Activated CD8-positive, alpha-beta T cell treated with anti-CD3 and anti-CD28 coated beads, Interleukin-2, amount 10 ng/mL, durations not matched to agents 7 days and 5 days (primary cell): Measurements from ENCODE around the gene TBC1D5. TPM values are rescaled to one million over a fixed set of nuclear protein-coding genes. Genes with fewer than 3 reads are reported as not detected.

Experiments
- ATAC-seq: fragments of 150-1000 bp; cut with Tn5 transposase; one replicate; pipeline ENCODE4 v1.10.0; 2021; ENCODE audit warnings: moderate library complexity
- CTCF ChIA-PET: fragments of 350-600 bp; sonication (Branson Sonifier 250); formaldehyde crosslinking; loops from one replicate; lab custom pipeline; 2021; ENCODE audit warnings: antibody characterized with exemption; lab: Charles Lee
- POLR2A ChIA-PET: fragments of 350-600 bp; sonication (Branson Sonifier 250); formaldehyde crosslinking; loops from one replicate; lab custom pipeline; 2021; ENCODE audit warnings: antibody characterized with exemption; lab: Charles Lee
- DNase-seq: peaks from one replicate; pipeline ENCODE4 v3.0.0-alpha.2; 2020
- H3K27ac Mint-ChIP-seq: one replicate; pipeline ENCODE4 v1.8.0; 2021; ENCODE audit warnings: mild to moderate bottlenecking, mixed read lengths
- H3K27me3 Mint-ChIP-seq: one replicate; pipeline ENCODE4 v1.8.0; 2021; ENCODE audit warnings: low read depth, mixed read lengths
- H3K36me3 Mint-ChIP-seq: one replicate; pipeline ENCODE4 v1.8.0; 2021; ENCODE audit warnings: low read depth, mixed read lengths
- H3K4me1 Mint-ChIP-seq: one replicate; pipeline ENCODE4 v1.8.0; 2021; ENCODE audit warnings: low read depth, mixed read lengths
- H3K4me3 Mint-ChIP-seq: one replicate; pipeline ENCODE4 v1.8.0; 2021; ENCODE audit warnings: mild to moderate bottlenecking, mixed read lengths
- H3K9me3 Mint-ChIP-seq: one replicate; pipeline ENCODE4 v1.8.0; 2022; ENCODE audit warnings: mixed read lengths; ENCODE audit not compliant: insufficient read depth
- total RNA-seq, 2 experiments: library from RNA; stranded (reverse); gene quantifications; one replicate each; pipeline ENCODE4 v1.2.3, GENCODE V29; 2021

Gene TBC1D5
- total RNA-seq, 2 experiments from 2014 or later = 51.2 to 52.8 TPM

GRCh38 chr3:17258823-17259436 is 483.5 kb downstream of the TBC1D5 start:
- Mint-ChIP-seq H3K27me3 (no peaks in the 10 kb centered on the region), H3K36me3 (peaks cover 3% of the 10 kb centered on the region), H3K4me1 (no peaks in the 10 kb centered on the region), H3K4me3 (no peak overlapping the region), H3K9me3 (no peaks in the 10 kb centered on the region), H3K27ac (no peak overlapping the region)
- POLR2A ChIA-PET = interaction anchor here (0.6 to 0.7 kb wide), 2 partner anchors 45 to 76 kb away, joined by 3 read pairs; no protein-coding TSS in a partner anchor
- no peak for ATAC-seq
- CTCF ChIA-PET = interaction anchor here (1.0 to 2.2 kb wide), 8 partner anchors 150 to 658 kb away, joined by 3 to 11 read pairs (median 4); no protein-coding TSS in a partner anchor
- peak; percentile 46 for DNase-seq

GRCh38 chr3:17257269-17257668 is 485.2 kb downstream of the TBC1D5 start:
- H3K27me3 Mint-ChIP-seq = no peaks in the 10 kb centered on the region
- CTCF ChIA-PET = interaction anchor here (1.9 to 2.2 kb wide), 2 partner anchors 18 to 156 kb away, joined by 5 to 11 read pairs; no protein-coding TSS in a partner anchor

GRCh38 chr3:17243621-17244020 is 498.8 kb downstream of the TBC1D5 start:
- H3K9me3 Mint-ChIP-seq = no peaks in the 10 kb centered on the region
- ChIA-PET CTCF (interaction anchor here (0.6 kb wide), 1 partner anchor 357 kb away, joined by 3 read pairs; no protein-coding TSS in a partner anchor), POLR2A (no interaction called here)
- H3K27me3 Mint-ChIP-seq = no peaks in the 10 kb centered on the region
- H3K4me3 Mint-ChIP-seq = no peak overlapping the region
- ATAC-seq (no peak), DNase-seq (no peak)
- peaks cover 2% of the 10 kb centered on the region for H3K36me3 Mint-ChIP-seq
- no peak overlapping the region for H3K27ac Mint-ChIP-seq
- H3K4me1 Mint-ChIP-seq = no peaks in the 10 kb centered on the region

More at GRCh38 chr3:17257269-17257668, 485.2 kb downstream of the TBC1D5 start:
- Mint-ChIP-seq H3K27ac (no peak overlapping the region), H3K4me3 (no peak overlapping the region), H3K9me3 (no peaks in the 10 kb centered on the region), H3K36me3 (peaks cover 3% of the 10 kb centered on the region), H3K4me1 (no peaks in the 10 kb centered on the region)
- POLR2A ChIA-PET = no interaction called here
- ATAC-seq (no peak), DNase-seq (no peak)

GRCh38 chr3:17239417-17239816 is 503.0 kb downstream of the TBC1D5 start:
- POLR2A ChIA-PET = no interaction called here
- ATAC-seq (no peak), DNase-seq (no peak)
- Mint-ChIP-seq H3K4me3 (no peak overlapping the region), H3K27me3 (no peaks in the 10 kb centered on the region), H3K36me3 (no peaks in the 10 kb centered on the region), H3K4me1 (peaks cover 11% of the 10 kb centered on the region), H3K9me3 (no peaks in the 10 kb centered on the region), H3K27ac (no peak overlapping the region)
- CTCF ChIA-PET = interaction anchor here (1.1 to 2.0 kb wide), 3 partner anchors 10 to 174 kb away, joined by 3 to 5 read pairs (median 5); no protein-coding TSS in a partner anchor

- H3K27ac Mint-ChIP-seq = no peak overlapping the region
- no peak for DNase-seq
- H3K4me3 Mint-ChIP-seq = no peak overlapping the region
- H3K27me3 Mint-ChIP-seq = no peaks in the 10 kb centered on the region
- ATAC-seq = no peak
- H3K36me3 Mint-ChIP-seq = no peaks in the 10 kb centered on the region
- H3K4me1 Mint-ChIP-seq = peaks cover 21% of the 10 kb centered on the region
- CTCF ChIA-PET = interaction anchor here (1.4 kb wide), 1 partner anchor 603 kb away, joined by 4 read pairs; no protein-coding TSS in a partner anchor
- POLR2A ChIA-PET = no interaction called here
- no peaks in the 10 kb centered on the region for H3K9me3 Mint-ChIP-seq
Observed at GRCh38 chr3:17238023-17238422, 504.4 kb downstream of the TBC1D5 start.

- Mint-ChIP-seq H3K36me3 (no peaks in the 10 kb centered on the region), H3K27me3 (no peaks in the 10 kb centered on the region), H3K4me3 (no peak overlapping the region), H3K4me1 (peaks cover 35% of the 10 kb centered on the region), H3K9me3 (no peaks in the 10 kb centered on the region), H3K27ac (peak overlapping the region; percentile 4)
- ChIA-PET CTCF (interaction anchor here (0.6 to 4.5 kb wide), 3 partner anchors 349 to 635 kb away, joined by 3 to 28 read pairs (median 4); no protein-coding TSS in a partner anchor), POLR2A (interaction anchor here (1.1 kb wide), 1 partner anchor 90 kb away, joined by 4 read pairs; no protein-coding TSS in a partner anchor)
- no peak for DNase-seq
- ATAC-seq = no peak
Observed at GRCh38 chr3:17235310-17235709, 507.1 kb downstream of the TBC1D5 start.

- CTCF ChIA-PET = interaction anchor here (0.6 to 4.5 kb wide), 4 partner anchors 348 to 637 kb away, joined by 4 to 28 read pairs (median 17); no protein-coding TSS in a partner anchor
- H3K9me3 Mint-ChIP-seq = no peaks in the 10 kb centered on the region
- ATAC-seq (no peak), DNase-seq (no peak)
- H3K27me3 Mint-ChIP-seq = no peaks in the 10 kb centered on the region
- POLR2A ChIA-PET = interaction anchor here (1.1 kb wide), 1 partner anchor 89 kb away, joined by 4 read pairs; no protein-coding TSS in a partner anchor
- peaks cover 35% of the 10 kb centered on the region for H3K4me1 Mint-ChIP-seq
- no peak overlapping the region for H3K4me3 Mint-ChIP-seq
- H3K36me3 Mint-ChIP-seq = no peaks in the 10 kb centered on the region
- no peak overlapping the region for H3K27ac Mint-ChIP-seq
Observed at GRCh38 chr3:17234382-17234781, 508.0 kb downstream of the TBC1D5 start.

- DNase-seq (peak; percentile 61), ATAC-seq (peak; percentile 93)
- H3K4me1 Mint-ChIP-seq = peaks cover 35% of the 10 kb centered on the region
- ChIA-PET POLR2A (no interaction called here), CTCF (interaction anchor here (1.3 to 4.5 kb wide), 5 partner anchors 66 to 636 kb away, joined by 3 to 28 read pairs (median 8); no protein-coding TSS in a partner anchor)
- no peaks in the 10 kb centered on the region for H3K36me3 Mint-ChIP-seq
- H3K4me3 Mint-ChIP-seq = no peak overlapping the region
- peak overlapping the region; percentile 47 for H3K27ac Mint-ChIP-seq
- no peaks in the 10 kb centered on the region for H3K9me3 Mint-ChIP-seq
- no peaks in the 10 kb centered on the region for H3K27me3 Mint-ChIP-seq
Observed at GRCh38 chr3:17233398-17233800, 509.0 kb downstream of the TBC1D5 start.

- H3K27ac Mint-ChIP-seq = peak overlapping the region; percentile 41
- H3K4me3 Mint-ChIP-seq = no peak overlapping the region
- ChIA-PET POLR2A (interaction anchor here (0.8 kb wide), 1 partner anchor 630 kb away, joined by 4 read pairs; no protein-coding TSS in a partner anchor), CTCF (interaction anchor here (0.9 to 4.5 kb wide), 13 partner anchors 65 to 632 kb away, joined by 3 to 28 read pairs (median 4); partner anchors contain the start of gene PLCL2)
- DNase-seq (no peak), ATAC-seq (peak; percentile 29)
- H3K4me1 Mint-ChIP-seq = peaks cover 35% of the 10 kb centered on the region
- no peaks in the 10 kb centered on the region for H3K9me3 Mint-ChIP-seq
- H3K27me3 Mint-ChIP-seq = no peaks in the 10 kb centered on the region
- H3K36me3 Mint-ChIP-seq = no peaks in the 10 kb centered on the region
Observed at GRCh38 chr3:17232442-17232841, 510.0 kb downstream of the TBC1D5 start.

- Mint-ChIP-seq H3K4me1 (peaks cover 39% of the 10 kb centered on the region), H3K4me3 (no peak overlapping the region), H3K27me3 (no peaks in the 10 kb centered on the region), H3K9me3 (no peaks in the 10 kb centered on the region), H3K27ac (no peak overlapping the region), H3K36me3 (no peaks in the 10 kb centered on the region)
- CTCF ChIA-PET = interaction anchor here (0.9 to 4.5 kb wide), 13 partner anchors 64 to 631 kb away, joined by 3 to 28 read pairs (median 4); partner anchors contain the start of gene PLCL2
- POLR2A ChIA-PET = interaction anchor here (0.8 kb wide), 1 partner anchor 629 kb away, joined by 4 read pairs; no protein-coding TSS in a partner anchor
- DNase-seq (no peak), ATAC-seq (no peak)
Observed at GRCh38 chr3:17231537-17232261, 510.7 kb downstream of the TBC1D5 start.

- ChIA-PET CTCF (no interaction called here), POLR2A (no interaction called here)
- ATAC-seq (no peak), DNase-seq (no peak)
- Mint-ChIP-seq H3K27me3 (no peaks in the 10 kb centered on the region), H3K4me3 (no peak overlapping the region), H3K36me3 (peaks cover 4% of the 10 kb centered on the region), H3K9me3 (no peaks in the 10 kb centered on the region), H3K4me1 (peaks cover 15% of the 10 kb centered on the region), H3K27ac (no peak overlapping the region)
Observed at GRCh38 chr3:17227472-17227871, 515.0 kb downstream of the TBC1D5 start.
